Brain microvascular endothelial cell (primary cell): ENCODE measurements around the gene SRPRA.

Experiments
- DNase-seq: peaks from one replicate; pipeline ENCODE4 v3.0.0-alpha.2; 2020
- H3K27ac ChIP-seq: fragments of 250-450 bp; sonication (Bioruptor Pico); 2 replicates; pipeline ENCODE4 v1.5.1; 2020; ENCODE audit warnings: mild to moderate bottlenecking, moderate library complexity
- H3K27me3 ChIP-seq: fragments of 250-450 bp; sonication (Bioruptor Pico); replicated peaks from 2 replicates; pipeline ENCODE4 v1.5.1; 2020; ENCODE audit warnings: mild to moderate bottlenecking
- H3K36me3 ChIP-seq: fragments of 250-450 bp; sonication (Bioruptor Pico); replicated peaks from 2 replicates; pipeline ENCODE4 v1.5.1; 2020; ENCODE audit warnings: mild to moderate bottlenecking
- H3K4me3 ChIP-seq: 2 replicates; pipeline ENCODE4 v1.5.1; 2011; ENCODE audit warnings: low read depth, mild to moderate bottlenecking, control low read depth, low read length, moderate library complexity
- CTCF ChIP-seq: IDR thresholded peaks from 2 replicates; pipeline ENCODE4 v1.5.1; 2011; ENCODE audit warnings: low read depth, mild to moderate bottlenecking, moderate library complexity, low read length, control low read depth, inconsistent platforms; ENCODE audit errors: missing control alignments
- in situ Hi-C: cut with HindIII; loops from 2 replicates; pipeline ENCODE4 v1.10.0; 2017; ENCODE audit warnings: low sequenced_read_pairs, low pct_ligation_motif_present

SRPRA gene

DNA sequence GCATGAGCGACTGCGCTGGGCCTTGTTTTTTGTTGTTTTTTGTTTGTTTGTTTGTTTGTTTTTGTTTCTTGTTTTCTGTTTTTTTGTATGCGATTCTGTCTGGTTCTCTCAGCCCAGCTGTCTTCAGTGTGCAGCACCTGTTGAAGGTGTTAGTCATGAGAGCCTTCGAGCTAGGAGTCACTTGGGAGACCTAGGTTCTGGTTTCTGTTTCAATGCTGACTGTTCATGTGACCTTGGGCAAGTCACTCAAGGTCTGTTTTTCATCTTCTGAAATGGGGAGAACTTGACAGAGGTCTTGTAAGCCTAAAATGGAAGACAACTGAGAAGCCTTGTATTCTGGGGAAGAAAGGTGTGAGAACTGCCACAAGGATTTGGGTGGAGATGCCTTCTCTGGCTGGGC lies 37.0 kb upstream of the SRPRA start:
- Histone ChIP-seq H3K27ac (no peak overlapping the region), H3K36me3 (no peaks in the 10 kb centered on the region), H3K4me3 (no peak overlapping the region), H3K27me3 (no peaks in the 10 kb centered on the region)
- in situ Hi-C loops: no loop called here
- no peak for DNase-seq
- TF ChIP-seq CTCF: no peak

DNA sequence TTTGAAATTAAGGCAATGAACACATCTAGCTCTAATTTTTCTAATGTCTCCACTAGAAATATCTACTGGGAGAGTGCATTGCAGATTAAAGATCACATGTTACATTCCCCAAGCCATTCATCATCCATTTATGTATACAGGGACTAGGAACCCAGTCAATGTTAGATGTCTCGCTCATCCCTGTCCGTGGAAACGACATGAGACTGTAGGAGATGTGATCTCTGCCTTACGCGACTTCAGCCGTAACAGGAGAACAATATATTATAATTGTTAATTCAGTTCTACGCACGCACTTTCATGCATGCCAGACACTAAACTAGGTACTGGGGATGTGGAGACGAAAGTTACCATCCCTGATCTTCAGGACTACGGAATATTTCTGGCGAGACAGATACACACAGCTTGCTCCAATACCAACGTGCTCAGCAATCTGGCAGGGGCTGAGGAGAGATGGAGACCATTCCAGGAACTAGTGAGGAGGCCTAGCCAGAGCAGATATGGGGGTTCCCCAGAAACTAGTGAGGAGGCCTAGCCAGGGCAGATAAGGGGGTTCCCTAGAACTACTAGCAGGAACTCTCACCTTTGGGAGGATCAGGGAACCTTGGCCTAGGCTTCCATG lies 35.9 kb upstream of the SRPRA start:
- no peaks in the 10 kb centered on the region for H3K27me3 ChIP-seq
- H3K36me3 ChIP-seq: no peaks in the 10 kb centered on the region
- TF ChIP-seq CTCF: no peak
- in situ Hi-C loops: no loop called here
- peak overlapping the region; percentile 84 for H3K4me3 ChIP-seq
- no peak overlapping the region for H3K27ac ChIP-seq
- DNase-seq: no peak

DNA sequence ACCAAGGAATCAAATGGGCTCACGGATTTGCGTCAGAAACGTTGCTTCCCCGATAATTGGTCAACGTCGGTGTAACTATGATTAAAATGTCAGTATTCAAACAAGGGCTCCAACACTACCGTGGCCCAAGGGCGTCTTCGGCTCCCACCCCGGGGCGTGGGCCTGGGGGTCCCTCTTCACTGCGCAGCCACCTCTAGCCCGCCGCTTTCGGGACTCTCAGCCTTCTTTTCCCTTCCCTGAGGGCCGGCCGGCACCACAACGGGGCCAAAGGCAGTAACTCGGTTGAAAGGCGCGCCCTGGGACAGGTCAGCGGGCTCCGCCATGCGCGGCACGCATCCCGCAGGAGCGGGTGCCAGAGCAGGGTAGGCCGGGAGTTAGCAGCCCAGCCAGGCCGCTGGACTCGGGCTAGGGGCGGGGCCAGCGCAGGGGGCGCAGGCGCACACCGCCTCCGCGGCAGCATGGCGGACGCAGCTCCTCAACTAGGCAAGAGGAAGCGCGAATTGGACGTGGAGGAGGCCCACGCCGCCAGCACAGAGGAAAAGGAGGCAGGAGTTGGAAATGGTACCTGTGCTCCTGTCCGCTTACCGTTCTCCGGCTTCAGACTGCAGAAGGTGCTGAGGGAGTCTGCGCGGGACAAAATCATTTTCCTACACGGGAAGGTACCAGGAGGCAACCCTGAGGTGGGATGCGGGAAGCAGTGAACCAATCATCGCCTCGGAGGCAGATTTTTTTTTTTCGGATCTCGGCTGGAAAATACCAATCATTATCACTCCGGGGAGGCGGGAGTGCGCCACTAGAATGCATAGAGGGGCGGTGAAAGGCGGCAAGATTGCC lies 35.1 kb upstream of the SRPRA start, which contains the start of gene DCPS:
Gene DCPS, plus strand, starts transcription at position 438 of the 834 bp plus-strand sequence. Its CDS starts 21 bp downstream, at position 459.
- peak within 1 kb of the TSS; percentile 84 for H3K4me3 ChIP-seq
- no peak for TF ChIP-seq CTCF
- peak; percentile 86 for DNase-seq
- H3K27me3 ChIP-seq: no peaks in the 10 kb centered on the region
- in situ Hi-C loops: no loop called here
- no peaks in the 10 kb centered on the region for H3K36me3 ChIP-seq
- peak within 1 kb of the TSS; percentile 88 for H3K27ac ChIP-seq

GRCh38 chr11:126297004-126297403 lies 28.3 kb upstream of the SRPRA start:
- Histone ChIP-seq H3K27me3 (no peaks in the 10 kb centered on the region), H3K27ac (no peak overlapping the region), H3K36me3 (peaks cover 17% of the 10 kb centered on the region), H3K4me3 (no peak overlapping the region)
- no peak for TF ChIP-seq CTCF
- DNase-seq: no peak
- in situ Hi-C loops: no loop called here

DNA sequence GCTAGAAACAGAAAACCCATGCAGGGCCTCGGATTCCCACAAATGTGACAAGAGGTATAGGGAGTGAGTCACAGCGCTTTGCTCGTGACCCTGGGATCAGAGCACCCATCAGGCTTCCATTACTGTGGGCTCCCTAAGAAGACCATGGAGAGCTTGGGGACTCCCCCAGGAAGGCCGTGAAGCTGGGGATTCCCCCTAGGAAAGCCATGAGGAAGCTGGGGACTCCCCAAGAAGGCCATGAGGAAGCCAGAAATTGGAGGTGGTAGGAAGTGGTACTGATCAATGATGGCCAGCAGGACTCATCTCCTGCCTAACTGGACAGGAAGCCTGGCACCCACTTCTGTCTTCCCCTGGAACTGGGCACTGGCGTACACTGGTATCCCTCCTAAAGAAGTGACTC lies 25.0 kb upstream of the SRPRA start:
- H3K36me3 ChIP-seq: peaks cover 22% of the 10 kb centered on the region
- no peaks in the 10 kb centered on the region for H3K27me3 ChIP-seq
- H3K27ac ChIP-seq: no peak overlapping the region
- H3K4me3 ChIP-seq: no peak overlapping the region
- no peak for DNase-seq
- no peak for TF ChIP-seq CTCF
- in situ Hi-C loops: no loop called here
